ENCODE results near the gene KCNN1. TPM values are rescaled to one million over a fixed set of nuclear protein-coding genes. Genes with fewer than 3 reads are reported as not detected.

Gene KCNN1
- total and polyA plus RNA-seq, 2 of the 4 experiments (the other 2 are of a cell fraction), result 0.09 TPM; not detected in 1

- TF ChIP-seq CTCF (conservative IDR thresholded peaks at IDR 0.05; ENCODE audit: low read depth, low read length) (no peak), MXI1 (IDR thresholded peaks at IDR 0.05; ENCODE audit: borderline replicate concordance, low read depth, low read length) (no peak), POLR2A (IDR thresholded peaks at IDR 0.05; ENCODE audit: low read depth, low read length) (no peak)
Measured at GRCh38 chr19:17946965-17947784, 19.7 kb upstream of the KCNN1 start (continued).

Measured in IMR-90 (cell line).